PFSK-1 (cell line): ENCODE measurements around the gene RARRES2.

Experiments
- POLR2AphosphoS5 ChIP-seq: IDR thresholded peaks from 2 replicates; pipeline ENCODE4 v1.6.1; 2012; ENCODE audit warnings: low read depth, mild to moderate bottlenecking, control low read depth, low read length, moderate library complexity
- SIN3A ChIP-seq: IDR thresholded peaks from 2 replicates; pipeline ENCODE4 v1.6.1; 2012; ENCODE audit warnings: mild to moderate bottlenecking, low read length, moderate library complexity, borderline replicate concordance; ENCODE audit not compliant: insufficient read depth

- TF ChIP-seq POLR2AphosphoS5 (no peak), SIN3A (no peak)
Observed at GRCh38 chr7:150363872-150364271, 22.4 kb upstream of the RARRES2 start.
